Measurements from ENCODE around the gene ARID5B.

DNA sequence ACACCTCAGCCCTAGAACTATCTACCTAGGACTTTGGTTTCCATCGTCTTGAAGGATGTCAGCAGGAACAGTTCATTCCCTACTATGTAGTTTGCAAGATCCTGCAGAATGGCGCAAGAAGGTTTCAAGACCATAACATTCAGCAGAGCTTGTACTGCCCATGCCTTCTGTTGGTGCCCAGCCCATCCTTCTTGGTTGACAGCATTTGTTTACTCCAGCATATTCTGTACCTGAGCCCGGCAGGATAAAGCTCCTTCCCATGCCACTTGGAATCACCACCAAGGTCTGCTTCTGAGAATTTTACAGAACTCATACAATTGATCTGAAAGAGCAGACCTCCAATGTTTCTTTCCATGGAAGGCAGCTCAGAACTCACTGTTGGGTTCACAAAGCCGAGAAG is 150.8 kb downstream of the ARID5B start:
- TF ChIP-seq, protein P1, sequence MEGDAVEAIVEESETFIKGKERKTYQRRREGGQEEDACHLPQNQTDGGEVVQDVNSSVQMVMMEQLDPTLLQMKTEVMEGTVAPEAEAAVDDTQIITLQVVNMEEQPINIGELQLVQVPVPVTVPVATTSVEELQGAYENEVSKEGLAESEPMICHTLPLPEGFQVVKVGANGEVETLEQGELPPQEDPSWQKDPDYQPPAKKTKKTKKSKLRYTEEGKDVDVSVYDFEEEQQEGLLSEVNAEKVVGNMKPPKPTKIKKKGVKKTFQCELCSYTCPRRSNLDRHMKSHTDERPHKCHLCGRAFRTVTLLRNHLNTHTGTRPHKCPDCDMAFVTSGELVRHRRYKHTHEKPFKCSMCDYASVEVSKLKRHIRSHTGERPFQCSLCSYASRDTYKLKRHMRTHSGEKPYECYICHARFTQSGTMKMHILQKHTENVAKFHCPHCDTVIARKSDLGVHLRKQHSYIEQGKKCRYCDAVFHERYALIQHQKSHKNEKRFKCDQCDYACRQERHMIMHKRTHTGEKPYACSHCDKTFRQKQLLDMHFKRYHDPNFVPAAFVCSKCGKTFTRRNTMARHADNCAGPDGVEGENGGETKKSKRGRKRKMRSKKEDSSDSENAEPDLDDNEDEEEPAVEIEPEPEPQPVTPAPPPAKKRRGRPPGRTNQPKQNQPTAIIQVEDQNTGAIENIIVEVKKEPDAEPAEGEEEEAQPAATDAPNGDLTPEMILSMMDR (IDR thresholded peaks at IDR 0.05), result no peak
- no peak for TF ChIP-seq POLR2A (IDR thresholded peaks at IDR 0.05)

All from prostate gland (tissue), 2 donors.